Measurements from ENCODE around the gene C5orf58. TPM values are rescaled to one million over a fixed set of nuclear protein-coding genes. Genes with fewer than 3 reads are reported as not detected.

Gene C5orf58
- total RNA-seq, 4 donors from 2014 or later = not detected

DNA sequence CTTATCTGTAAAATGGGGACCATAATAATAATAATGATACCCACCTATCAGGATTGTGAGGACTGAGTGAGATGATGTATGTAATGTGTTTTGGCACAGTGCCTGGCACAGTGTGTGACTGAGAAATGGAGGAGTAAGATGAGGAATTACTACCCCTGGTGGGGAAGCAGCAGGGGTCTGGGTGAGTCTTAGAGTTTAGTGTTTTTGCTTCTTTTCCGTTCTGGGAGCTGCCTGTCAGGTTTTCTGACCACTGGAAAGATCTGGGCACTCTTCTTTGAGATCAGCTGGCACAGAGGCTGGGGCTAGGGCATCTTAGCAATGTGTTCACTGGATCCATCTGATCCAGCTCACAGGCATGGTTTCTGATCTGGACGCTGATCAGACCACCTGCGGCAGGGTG is 56.3 kb downstream of the C5orf58 start:
- peak overlapping the region; percentile 79 to 81 for H3K27ac ChIP-seq
- TF ChIP-seq POLR2A (IDR thresholded peaks at IDR 0.05) = no peak
- TF ChIP-seq, protein P1, sequence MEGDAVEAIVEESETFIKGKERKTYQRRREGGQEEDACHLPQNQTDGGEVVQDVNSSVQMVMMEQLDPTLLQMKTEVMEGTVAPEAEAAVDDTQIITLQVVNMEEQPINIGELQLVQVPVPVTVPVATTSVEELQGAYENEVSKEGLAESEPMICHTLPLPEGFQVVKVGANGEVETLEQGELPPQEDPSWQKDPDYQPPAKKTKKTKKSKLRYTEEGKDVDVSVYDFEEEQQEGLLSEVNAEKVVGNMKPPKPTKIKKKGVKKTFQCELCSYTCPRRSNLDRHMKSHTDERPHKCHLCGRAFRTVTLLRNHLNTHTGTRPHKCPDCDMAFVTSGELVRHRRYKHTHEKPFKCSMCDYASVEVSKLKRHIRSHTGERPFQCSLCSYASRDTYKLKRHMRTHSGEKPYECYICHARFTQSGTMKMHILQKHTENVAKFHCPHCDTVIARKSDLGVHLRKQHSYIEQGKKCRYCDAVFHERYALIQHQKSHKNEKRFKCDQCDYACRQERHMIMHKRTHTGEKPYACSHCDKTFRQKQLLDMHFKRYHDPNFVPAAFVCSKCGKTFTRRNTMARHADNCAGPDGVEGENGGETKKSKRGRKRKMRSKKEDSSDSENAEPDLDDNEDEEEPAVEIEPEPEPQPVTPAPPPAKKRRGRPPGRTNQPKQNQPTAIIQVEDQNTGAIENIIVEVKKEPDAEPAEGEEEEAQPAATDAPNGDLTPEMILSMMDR (IDR thresholded peaks at IDR 0.05) = no peak
- no peak overlapping the region for H3K4me3 ChIP-seq
- peaks cover 0 to 9% of the 10 kb centered on the region in 2 donors for H3K4me1 ChIP-seq
- H3K27me3 ChIP-seq = no peaks in the 10 kb centered on the region
- H3K9me3 ChIP-seq = no peaks in the 10 kb centered on the region
- no peak for DNase-seq
- no peaks in the 10 kb centered on the region for H3K36me3 ChIP-seq
- intact Hi-C loops (cut with DNase I; ENCODE audit: low total_unique reads) = no loop called here

DNA sequence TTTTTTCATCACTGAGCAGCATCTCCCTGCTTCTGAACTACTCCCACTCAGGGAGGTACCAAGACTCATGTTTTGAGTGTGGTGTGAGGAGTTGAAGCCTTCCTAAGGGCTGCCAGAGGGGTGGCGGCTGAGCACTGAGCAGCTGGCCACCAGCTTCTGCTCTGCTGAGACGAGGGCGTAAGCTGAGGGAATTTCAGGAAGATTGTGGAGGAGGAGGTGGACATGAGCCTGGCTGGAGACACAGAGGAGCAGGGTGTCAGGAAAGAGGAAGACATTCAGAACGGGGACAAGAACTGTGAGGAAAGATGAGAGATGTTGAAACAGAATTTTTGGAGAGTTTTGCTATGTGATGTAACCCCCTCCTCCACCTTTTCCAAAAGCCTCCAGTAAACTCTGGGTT is 57.0 kb downstream of the C5orf58 start:
- no peaks in the 10 kb centered on the region for H3K36me3 ChIP-seq
- intact Hi-C loops (cut with DNase I; ENCODE audit: low total_unique reads) = no loop called here
- TF ChIP-seq POLR2A (IDR thresholded peaks at IDR 0.05) = peak in 1 of 2 donors; percentile 16
- TF ChIP-seq, protein P1 (IDR thresholded peaks at IDR 0.05) = no peak
- H3K4me1 ChIP-seq = peaks cover 0 to 9% of the 10 kb centered on the region in 2 donors
- H3K4me3 ChIP-seq = no peak overlapping the region
- DNase-seq = peak; percentile 71 to 72
- H3K27ac ChIP-seq = peak overlapping the region; percentile 79 to 81
- H3K9me3 ChIP-seq = no peaks in the 10 kb centered on the region
- no peaks in the 10 kb centered on the region for H3K27me3 ChIP-seq

DNA sequence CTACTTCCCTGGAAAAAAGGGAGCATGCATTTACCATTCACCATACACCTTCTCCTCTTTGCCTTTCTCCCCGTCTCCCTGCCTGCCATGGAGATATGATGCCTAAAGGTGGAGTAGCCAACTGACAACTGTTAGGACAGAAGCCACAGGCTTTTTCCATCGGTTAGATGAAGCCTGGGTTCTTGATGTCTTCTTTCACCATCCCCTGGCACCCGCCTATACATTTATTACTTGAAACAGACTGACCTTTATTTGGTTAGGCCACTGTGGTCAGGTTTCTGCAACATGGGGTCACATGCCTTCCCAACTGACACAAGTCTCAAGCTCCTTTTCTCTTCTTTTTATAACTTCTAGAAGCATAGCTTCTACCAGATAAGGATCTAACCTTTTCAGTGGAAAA is 57.7 kb downstream of the C5orf58 start:
- no peaks in the 10 kb centered on the region for H3K36me3 ChIP-seq
- no peak overlapping the region for H3K4me3 ChIP-seq
- H3K9me3 ChIP-seq = no peaks in the 10 kb centered on the region
- no peak for DNase-seq
- H3K4me1 ChIP-seq = peaks cover 0 to 9% of the 10 kb centered on the region in 2 donors
- peak overlapping the region; percentile 79 to 81 for H3K27ac ChIP-seq
- TF ChIP-seq, protein P1 (IDR thresholded peaks at IDR 0.05) = no peak
- TF ChIP-seq POLR2A (IDR thresholded peaks at IDR 0.05) = no peak
- intact Hi-C loops (cut with DNase I; ENCODE audit: low total_unique reads) = no loop called here
- H3K27me3 ChIP-seq = no peaks in the 10 kb centered on the region

DNA sequence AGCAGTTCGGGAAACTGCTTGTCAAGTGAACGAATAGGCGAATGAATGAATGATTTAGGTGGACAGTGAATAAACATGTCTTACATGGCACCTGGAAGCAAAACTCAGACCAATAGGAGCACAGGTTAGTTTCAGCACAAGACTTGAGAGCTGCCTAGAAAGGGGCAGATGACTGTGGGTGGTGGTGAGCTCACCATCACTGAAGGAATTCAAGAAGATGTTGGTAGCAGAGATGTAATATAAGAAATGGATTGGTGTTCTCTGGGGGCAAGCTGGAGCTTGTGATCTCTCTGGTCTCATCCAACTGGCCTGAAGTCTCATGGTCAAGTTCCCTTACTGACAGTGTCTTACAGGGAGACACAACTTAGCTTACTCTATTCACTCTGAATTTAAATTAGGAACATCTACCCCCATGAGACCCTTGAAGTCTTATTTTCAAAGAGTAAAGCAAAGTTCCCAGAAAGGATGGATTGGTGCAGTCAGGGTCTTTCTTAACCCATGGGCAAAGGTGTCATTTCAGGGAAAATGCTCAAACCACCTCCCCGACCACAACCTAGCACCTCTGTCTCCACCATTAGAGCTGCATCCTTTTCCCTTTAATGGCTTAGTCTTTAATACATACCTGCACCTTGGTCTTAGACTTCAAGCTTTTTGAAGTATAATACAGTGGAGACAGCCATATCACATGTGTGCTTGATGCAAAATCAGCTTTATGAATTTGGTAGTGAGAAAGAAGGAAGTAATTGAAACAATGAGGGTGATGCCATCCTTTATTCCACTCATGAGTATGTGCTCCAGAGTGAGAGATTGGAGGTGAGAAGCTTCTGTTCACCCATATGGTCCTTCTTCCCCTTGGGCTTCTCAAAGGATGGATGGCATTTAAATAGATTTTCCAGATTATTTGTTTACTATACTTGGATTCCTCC is 59.7 kb downstream of the C5orf58 start:
- H3K9me3 ChIP-seq = no peaks in the 10 kb centered on the region
- no peak overlapping the region for H3K4me3 ChIP-seq
- TF ChIP-seq, protein P1 (IDR thresholded peaks at IDR 0.05) = no peak
- TF ChIP-seq POLR2A (IDR thresholded peaks at IDR 0.05) = no peak
- no peak for DNase-seq
- no peaks in the 10 kb centered on the region for H3K36me3 ChIP-seq
- no peak overlapping the region for H3K27ac ChIP-seq
- H3K27me3 ChIP-seq = no peaks in the 10 kb centered on the region
- peaks cover 0 to 9% of the 10 kb centered on the region in 2 donors for H3K4me1 ChIP-seq
- intact Hi-C loops (cut with DNase I; ENCODE audit: low total_unique reads) = no loop called here

DNA sequence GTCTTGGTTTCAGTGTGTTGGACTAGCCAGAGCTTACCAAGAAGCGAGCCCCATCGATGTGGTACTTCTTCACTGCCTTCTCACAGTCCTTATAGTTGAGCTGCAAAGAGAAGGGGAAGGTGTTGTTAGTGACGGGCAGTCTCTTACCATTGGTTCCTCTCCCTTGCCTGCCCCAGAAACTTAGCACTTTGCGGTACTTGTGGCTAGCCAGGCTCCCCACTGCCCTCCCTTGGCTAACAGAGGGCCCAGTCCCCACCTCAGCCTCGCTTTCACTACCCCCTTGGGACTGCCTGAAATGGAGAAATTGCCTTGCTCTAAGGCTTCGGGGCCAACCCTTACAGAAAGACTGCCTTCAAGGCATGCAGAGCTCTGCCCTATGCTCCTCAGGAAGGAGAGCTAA is 60.5 kb downstream of the C5orf58 start:
- no peak for DNase-seq
- intact Hi-C loops (cut with DNase I; ENCODE audit: low total_unique reads) = no loop called here
- H3K4me1 ChIP-seq = peaks cover 0 to 5% of the 10 kb centered on the region in 2 donors
- H3K36me3 ChIP-seq = no peaks in the 10 kb centered on the region
- no peak overlapping the region for H3K27ac ChIP-seq
- no peaks in the 10 kb centered on the region for H3K9me3 ChIP-seq
- TF ChIP-seq, protein P1 (IDR thresholded peaks at IDR 0.05) = no peak
- TF ChIP-seq POLR2A (IDR thresholded peaks at IDR 0.05) = no peak
- H3K4me3 ChIP-seq = no peak overlapping the region
- H3K27me3 ChIP-seq = no peaks in the 10 kb centered on the region

Measured in uterus (tissue), 4 donors.